B cell (primary cell): Measurements from ENCODE around the gene SLC22A15. TPM values are rescaled to one million over a fixed set of nuclear protein-coding genes. Genes with fewer than 3 reads are reported as not detected.

Source experiments
- ATAC-seq: fragments of 200-7000 bp; cut with Tn5 transposase; one replicate; pipeline ENCODE4 v1.10.0; 2021; ENCODE audit warnings: low read depth, mild to moderate bottlenecking, moderate number of reproducible peaks, moderate library complexity
- CTCF ChIA-PET: fragments of 350-600 bp; sonication (Branson Sonifier 250); formaldehyde crosslinking; loops from one replicate; lab custom pipeline; 2021; ENCODE audit warnings: antibody characterized with exemption, inconsistent platforms; lab: Charles Lee
- POLR2A ChIA-PET: fragments of 350-600 bp; sonication (Branson Sonifier 250); formaldehyde crosslinking; loops from one replicate; lab custom pipeline; 2021; ENCODE audit warnings: antibody characterized with exemption; lab: Charles Lee
- DNase-seq: peaks from one replicate; pipeline ENCODE4 v3.0.0; 2013
- H2AFZ ChIP-seq: 2 replicates; pipeline ENCODE4 v1.6.1; 2012; ENCODE audit warnings: mild to moderate bottlenecking, low read depth, low read length; ENCODE audit not compliant: insufficient read depth, poor library complexity, severe bottlenecking
- H3K27ac ChIP-seq, 2 donors: 1 replicate in 1 of 2; 2 replicates in 1 of 2; pipeline ENCODE4 v1.5.1; 2012 to 2013; ENCODE audit warnings: low read length in 2 of 2, mild to moderate bottlenecking in 2 of 2, moderate library complexity in 1 of 2
- H3K27me3 ChIP-seq, 4 experiments: fragments of 200-600 bp in 1 of 4; sonication (generic) in 1 of 4; replicated peaks in 1 of 4; 1 replicate in 2 of 4; 2 replicates in 2 of 4; pipeline versions ENCODE4 v1.6.1 to v1.7.0; 2013 to 2016; ENCODE audit warnings: low read length in 3 of 4, mild to moderate bottlenecking in 2 of 4, mixed read lengths in 1 of 4, moderate library complexity in 1 of 4; ENCODE audit not compliant: insufficient read depth in 4 of 4, control insufficient read depth in 3 of 4; ENCODE audit errors: control extremely low read depth in 1 of 4
- H3K36me3 ChIP-seq, 2 experiments: replicated peaks in 1 of 2; 1 replicate in 1 of 2; 2 replicates in 1 of 2; pipeline versions ENCODE4 v1.6.1 to v1.7.1; 2013; ENCODE audit warnings: low read length in 1 of 2; ENCODE audit not compliant: insufficient read depth in 2 of 2, control insufficient read depth in 1 of 2; ENCODE audit errors: control extremely low read depth in 1 of 2, extremely low read depth in 1 of 2
- H3K4me1 ChIP-seq, 2 donors: fragments of 200-600 bp in 1 of 2; sonication (generic) in 1 of 2; 1 replicate in 1 of 2; 2 replicates in 1 of 2; pipeline versions ENCODE4 v1.5.1 to v1.6.1; 2013 to 2017; ENCODE audit warnings: low read length in 2 of 2; ENCODE audit not compliant: control insufficient read depth in 2 of 2, insufficient read depth in 2 of 2
- H3K4me2 ChIP-seq: replicated peaks from 2 replicates; pipeline ENCODE3; 2012; ENCODE audit warnings: mild to moderate bottlenecking, low read depth, low read length; ENCODE audit not compliant: poor library complexity, severe bottlenecking
- H3K4me3 ChIP-seq, 5 experiments: fragments of 200-600 bp in 1 of 5; sonication (generic) in 1 of 5; 1 replicate in 3 of 5; 2 replicates in 2 of 5; pipeline versions ENCODE4 v1.5.1 to v1.7.0; 2011 to 2016; ENCODE audit warnings: low read length in 4 of 5, mild to moderate bottlenecking in 4 of 5, low read depth in 2 of 5, control low read depth in 1 of 5, moderate library complexity in 1 of 5; ENCODE audit not compliant: insufficient read depth in 1 of 5; ENCODE audit errors: control extremely low read depth in 1 of 5, extremely low read depth in 1 of 5
- H3K79me2 ChIP-seq: fragments of 200-600 bp; sonication (generic); one replicate; pipeline ENCODE4 v1.6.0; 2016; ENCODE audit warnings: low read length; ENCODE audit not compliant: control insufficient read depth, insufficient read depth
- H3K9ac ChIP-seq: fragments of 200-600 bp; sonication (generic); 2 replicates; pipeline ENCODE4 v1.6.1; 2017; ENCODE audit warnings: mild to moderate bottlenecking, low read length, moderate library complexity
- H3K9me3 ChIP-seq, 3 donors: one replicate each; pipeline versions ENCODE4 v1.6.1 to v1.7.1; 2013; ENCODE audit warnings: low read length in 2 of 3; ENCODE audit not compliant: control insufficient read depth in 2 of 3, insufficient read depth in 1 of 3; ENCODE audit errors: control extremely low read depth in 1 of 3
- H4K20me1 ChIP-seq: 2 replicates; pipeline ENCODE4 v1.6.0; 2012; ENCODE audit warnings: mild to moderate bottlenecking, low read length; ENCODE audit not compliant: insufficient read depth, control insufficient read depth, poor library complexity, severe bottlenecking
- H3K27ac Mint-ChIP-seq: one replicate; pipeline ENCODE4 v1.8.0; 2021; ENCODE audit warnings: mixed read lengths
- H3K27me3 Mint-ChIP-seq: one replicate; pipeline ENCODE4 v1.8.0; 2021; ENCODE audit warnings: mixed read lengths
- H3K4me1 Mint-ChIP-seq: one replicate; pipeline ENCODE4 v1.8.0; 2021; ENCODE audit warnings: mixed read lengths
- H3K4me3 Mint-ChIP-seq: one replicate; pipeline ENCODE4 v1.8.0; 2021; ENCODE audit warnings: mixed read lengths
- H3K9me3 Mint-ChIP-seq: one replicate; pipeline ENCODE4 v1.8.0; 2022; ENCODE audit warnings: mixed read lengths; ENCODE audit not compliant: insufficient read depth
- EZH2 ChIP-seq: IDR thresholded peaks from 2 replicates; pipeline ENCODE4 v1.6.1; 2012; ENCODE audit warnings: borderline replicate concordance, low read depth, mild to moderate bottlenecking, moderate library complexity, low read length; ENCODE audit not compliant: insufficient read depth, poor library complexity, severe bottlenecking
- WGBS: methylation state at CpG from one replicate; pipeline ENCODE4 v1.1.5; 2013; ENCODE audit warnings: missing lambda C conversion rate; ENCODE audit not compliant: insufficient coverage; 5-methylcytosine and 5-hydroxymethylcytosine counted together
- intact Hi-C: fragments of 100-400 bp; cut with micrococcal nuclease; formaldehyde crosslinking; loops from one replicate; pipeline ENCODE4 v1.10.0; 2022
- polyA plus RNA-seq: library from polyadenylated mRNA; depleted of rRNA; stranded (reverse); fragments of >200 nt; gene quantifications from 2 replicates; pipeline ENCODE4 v1.2.3, GENCODE V29; 2012
- total RNA-seq, 2 donors: library from RNA; stranded (reverse); fragments of 120-200 nt in 1 of 2; gene quantifications; 1 replicate in 1 of 2; 2 replicates in 1 of 2; pipeline versions ENCODE4 v1.2.3 to v1.2.4, GENCODE V29; 2013 to 2022
- TF ChIP-seq, protein P1 (sequence below): fragments of 200-600 bp; IDR thresholded peaks from one replicate; pipeline ENCODE4 v1.8.0; 2022; ENCODE audit warnings: antibody characterized with exemption, mild to moderate bottlenecking

The SLC22A15 gene
- total and polyA plus RNA-seq, 2 donors (not counting 1 experiment from before 2014, with no cell fraction given): 3.9 to 7.5 TPM

DNA sequence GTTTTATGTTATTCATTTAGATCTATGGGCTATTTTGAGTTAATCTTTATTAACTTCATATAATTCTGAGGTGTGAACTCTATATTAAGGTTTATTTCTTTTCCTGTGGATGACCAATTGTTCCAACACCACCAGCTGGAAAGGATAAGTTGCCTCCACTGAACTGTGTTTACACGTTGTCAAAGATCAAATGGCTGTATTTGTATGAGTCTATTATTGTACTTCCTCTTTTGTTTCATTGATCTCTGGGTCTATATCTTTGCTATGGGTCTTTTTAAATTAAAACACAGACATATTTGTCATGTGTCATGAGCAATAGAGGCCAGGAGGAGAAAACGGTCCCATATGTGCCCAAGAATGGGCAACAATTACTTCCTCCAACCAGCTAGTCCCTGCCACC is 129.7 kb downstream of the SLC22A15 start:
- no peak overlapping the region for H3K27ac Mint-ChIP-seq
- Histone ChIP-seq H4K20me1 (no peaks in the 10 kb centered on the region), H3K9me3 (no peaks in the 10 kb centered on the region), H3K36me3 (no peaks in the 10 kb centered on the region), H3K79me2 (no peaks in the 10 kb centered on the region), H3K4me2 (no peak overlapping the region), H3K9ac (no peak overlapping the region), H3K4me1 (no peaks in the 10 kb centered on the region), H3K4me3 (no peak overlapping the region), H3K27ac (no peak overlapping the region), H2AFZ (no peak overlapping the region), H3K27me3 (no peaks in the 10 kb centered on the region)
- ATAC-seq: no peak
- no peak for DNase-seq
- peaks cover 10% of the 10 kb centered on the region for H3K27me3 Mint-ChIP-seq
- WGBS: 20% methylated on average over 1 of the region's 2 CpGs
- H3K4me3 Mint-ChIP-seq: no peak overlapping the region
- POLR2A ChIA-PET: no interaction called here
- H3K9me3 Mint-ChIP-seq: no peaks in the 10 kb centered on the region
- no peaks in the 10 kb centered on the region for H3K4me1 Mint-ChIP-seq
- intact Hi-C loops: no loop called here
- CTCF ChIA-PET: interaction anchor here (0.7 kb wide), 1 partner anchor 490 kb away, joined by 3 read pairs; no protein-coding TSS in a partner anchor
- no peak for TF ChIP-seq EZH2

DNA sequence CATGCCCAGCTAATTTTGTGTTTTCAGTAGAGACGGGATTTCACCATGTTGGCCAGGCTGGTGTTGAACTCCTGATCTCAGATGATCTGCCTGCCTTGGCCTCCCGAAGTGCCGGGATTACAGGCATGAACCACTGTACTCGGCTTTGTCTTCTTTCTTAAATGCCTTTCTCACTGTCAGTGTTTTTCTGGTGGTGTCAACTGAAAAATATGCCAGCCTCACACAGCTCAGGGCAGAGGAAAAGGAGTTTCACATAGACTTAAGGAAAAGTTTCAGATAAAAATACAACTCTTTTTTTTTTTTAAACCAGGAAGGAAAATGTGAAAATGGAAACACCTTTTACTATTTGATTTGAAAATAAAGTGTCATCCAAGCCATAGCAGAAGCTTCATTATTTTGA is 130.3 kb downstream of the SLC22A15 start:
- ATAC-seq (no peak), DNase-seq (no peak)
- Mint-ChIP-seq H3K27ac (no peak overlapping the region), H3K27me3 (peaks cover 13% of the 10 kb centered on the region), H3K4me1 (no peaks in the 10 kb centered on the region), H3K9me3 (no peaks in the 10 kb centered on the region), H3K4me3 (no peak overlapping the region)
- Histone ChIP-seq H3K27ac (no peak overlapping the region), H2AFZ (no peak overlapping the region), H3K4me1 (no peaks in the 10 kb centered on the region), H3K4me2 (no peak overlapping the region), H3K4me3 (no peak overlapping the region), H3K36me3 (no peaks in the 10 kb centered on the region), H3K79me2 (no peaks in the 10 kb centered on the region), H3K9ac (no peak overlapping the region), H4K20me1 (no peaks in the 10 kb centered on the region), H3K27me3 (peaks cover 0 to 3% (median under 1%) of the 10 kb centered on the region in 4 experiments), H3K9me3 (no peaks in the 10 kb centered on the region)
- POLR2A ChIA-PET: no interaction called here
- WGBS: 90% methylated on average over 4 of the region's 4 CpGs
- intact Hi-C loops: no loop called here
- CTCF ChIA-PET: no interaction called here
- no peak for TF ChIP-seq EZH2
- TF ChIP-seq, protein P1, sequence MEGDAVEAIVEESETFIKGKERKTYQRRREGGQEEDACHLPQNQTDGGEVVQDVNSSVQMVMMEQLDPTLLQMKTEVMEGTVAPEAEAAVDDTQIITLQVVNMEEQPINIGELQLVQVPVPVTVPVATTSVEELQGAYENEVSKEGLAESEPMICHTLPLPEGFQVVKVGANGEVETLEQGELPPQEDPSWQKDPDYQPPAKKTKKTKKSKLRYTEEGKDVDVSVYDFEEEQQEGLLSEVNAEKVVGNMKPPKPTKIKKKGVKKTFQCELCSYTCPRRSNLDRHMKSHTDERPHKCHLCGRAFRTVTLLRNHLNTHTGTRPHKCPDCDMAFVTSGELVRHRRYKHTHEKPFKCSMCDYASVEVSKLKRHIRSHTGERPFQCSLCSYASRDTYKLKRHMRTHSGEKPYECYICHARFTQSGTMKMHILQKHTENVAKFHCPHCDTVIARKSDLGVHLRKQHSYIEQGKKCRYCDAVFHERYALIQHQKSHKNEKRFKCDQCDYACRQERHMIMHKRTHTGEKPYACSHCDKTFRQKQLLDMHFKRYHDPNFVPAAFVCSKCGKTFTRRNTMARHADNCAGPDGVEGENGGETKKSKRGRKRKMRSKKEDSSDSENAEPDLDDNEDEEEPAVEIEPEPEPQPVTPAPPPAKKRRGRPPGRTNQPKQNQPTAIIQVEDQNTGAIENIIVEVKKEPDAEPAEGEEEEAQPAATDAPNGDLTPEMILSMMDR: no peak
